ENCODE measurements around the gene SIPA1L3.

GRCh38 chr19:37933937-37934358 lies 26.9 kb downstream of the SIPA1L3 start:
- no peak for TF ChIP-seq CTCF (IDR thresholded peaks at IDR 0.05)
- no peak for TF ChIP-seq POLR2AphosphoS5 (IDR thresholded peaks at IDR 0.05; ENCODE audit: low read depth, low read length)

Data from Panc1 (cell line).